ENCODE data around the gene KEL.

DNA sequence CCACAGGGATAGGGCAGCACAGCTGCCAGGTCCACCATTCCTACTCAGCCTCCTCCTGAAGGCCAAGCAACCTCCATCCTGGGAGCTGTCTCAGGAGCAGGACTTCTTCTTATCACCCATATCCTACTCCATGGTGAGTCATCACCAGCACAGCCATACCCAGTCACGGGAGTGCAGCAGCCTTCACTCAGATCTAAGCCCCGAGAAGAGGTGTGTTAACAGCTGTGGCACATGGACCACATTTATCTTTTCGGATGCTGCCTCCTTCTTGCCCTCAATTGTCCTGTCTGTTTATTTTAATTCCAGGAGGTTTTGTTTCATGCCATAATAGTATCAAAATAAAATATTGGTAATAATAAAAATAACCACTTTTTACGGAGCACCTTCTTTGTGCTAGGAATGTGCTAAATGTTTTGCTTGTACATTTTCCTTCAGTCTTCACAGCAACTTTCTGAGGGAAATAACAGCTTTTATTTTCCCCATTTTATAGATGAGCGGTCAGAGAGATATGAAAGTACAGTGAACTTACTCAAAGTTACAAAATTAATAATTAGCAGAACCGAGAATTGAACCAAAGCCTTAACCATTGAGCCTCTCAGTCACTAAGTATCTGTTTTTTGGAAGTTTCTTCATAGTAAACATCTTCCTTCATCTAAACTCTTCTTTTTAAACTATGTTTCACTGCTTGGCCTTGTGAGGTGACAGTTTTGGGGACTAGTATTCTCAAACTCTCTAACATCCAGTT lies 2.5 kb upstream of the KEL start:
- TF ChIP-seq, protein P1, sequence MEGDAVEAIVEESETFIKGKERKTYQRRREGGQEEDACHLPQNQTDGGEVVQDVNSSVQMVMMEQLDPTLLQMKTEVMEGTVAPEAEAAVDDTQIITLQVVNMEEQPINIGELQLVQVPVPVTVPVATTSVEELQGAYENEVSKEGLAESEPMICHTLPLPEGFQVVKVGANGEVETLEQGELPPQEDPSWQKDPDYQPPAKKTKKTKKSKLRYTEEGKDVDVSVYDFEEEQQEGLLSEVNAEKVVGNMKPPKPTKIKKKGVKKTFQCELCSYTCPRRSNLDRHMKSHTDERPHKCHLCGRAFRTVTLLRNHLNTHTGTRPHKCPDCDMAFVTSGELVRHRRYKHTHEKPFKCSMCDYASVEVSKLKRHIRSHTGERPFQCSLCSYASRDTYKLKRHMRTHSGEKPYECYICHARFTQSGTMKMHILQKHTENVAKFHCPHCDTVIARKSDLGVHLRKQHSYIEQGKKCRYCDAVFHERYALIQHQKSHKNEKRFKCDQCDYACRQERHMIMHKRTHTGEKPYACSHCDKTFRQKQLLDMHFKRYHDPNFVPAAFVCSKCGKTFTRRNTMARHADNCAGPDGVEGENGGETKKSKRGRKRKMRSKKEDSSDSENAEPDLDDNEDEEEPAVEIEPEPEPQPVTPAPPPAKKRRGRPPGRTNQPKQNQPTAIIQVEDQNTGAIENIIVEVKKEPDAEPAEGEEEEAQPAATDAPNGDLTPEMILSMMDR (IDR thresholded peaks at IDR 0.05; ENCODE audit: borderline replicate concordance, extremely low read depth, low read length, poor library complexity, severe bottlenecking), result no peak
- no peak for TF ChIP-seq EZH2 (IDR thresholded peaks at IDR 0.05; ENCODE audit: borderline replicate concordance, low read depth, low read length, severe bottlenecking)
